Stimulated activated CD4-positive, alpha-beta T cell treated with anti-CD3 and anti-CD28 coated beads, Interleukin-15, amount 100 ng/mL, for 1 hour (primary cell): Measurements from ENCODE around the gene TSPOAP1.

ENCODE experiments used
- DNase-seq, 2 donors: peaks; one replicate each; pipeline ENCODE4 v3.0.0-alpha.2; 2020; ENCODE audit warnings: low read depth in 1 of 2, low spot score in 1 of 2

TSPOAP1 gene

GRCh38 chr17:58340405-58340876 lies 11.8 kb upstream of the TSPOAP1 start:
- no peak for DNase-seq

- no peak for DNase-seq
Observed at GRCh38 chr17:58339755-58340404, 11.3 kb upstream of the TSPOAP1 start.

GRCh38 chr17:58338841-58339754 lies 10.5 kb upstream of the TSPOAP1 start:
- no peak for DNase-seq

- DNase-seq = no peak
Observed at GRCh38 chr17:58338454-58338840, 9.9 kb upstream of the TSPOAP1 start.

- peak; percentile 87 for DNase-seq
Observed at GRCh38 chr17:58337600-58338453, 9.2 kb upstream of the TSPOAP1 start.

GRCh38 chr17:58337210-58337599 lies 8.6 kb upstream of the TSPOAP1 start:
- peak in 1 of 2 donors; percentile 36 for DNase-seq

GRCh38 chr17:58336456-58337209 lies 8.0 kb upstream of the TSPOAP1 start:
- no peak for DNase-seq

GRCh38 chr17:58335779-58336455 lies 7.3 kb upstream of the TSPOAP1 start:
- peak in 1 of 2 donors; percentile 42 for DNase-seq

GRCh38 chr17:58335061-58335731 lies 6.6 kb upstream of the TSPOAP1 start:
- DNase-seq = no peak

GRCh38 chr17:58334661-58335060 lies 6.1 kb upstream of the TSPOAP1 start:
- no peak for DNase-seq

GRCh38 chr17:58334256-58334655 lies 5.7 kb upstream of the TSPOAP1 start:
- no peak for DNase-seq

- DNase-seq = no peak
Observed at GRCh38 chr17:58333736-58334207, 5.2 kb upstream of the TSPOAP1 start.

- DNase-seq = no peak
Observed at GRCh38 chr17:58332778-58333735, 4.5 kb upstream of the TSPOAP1 start.

GRCh38 chr17:58331815-58332777 lies 3.5 kb upstream of the TSPOAP1 start:
- peak; percentile 87 to 88 for DNase-seq

GRCh38 chr17:58330997-58331814 lies 2.6 kb upstream of the TSPOAP1 start:
- DNase-seq = peak; percentile 55 to 75

GRCh38 chr17:58330538-58330996 lies 2.0 kb upstream of the TSPOAP1 start:
- no peak for DNase-seq
